ES-I3 (cell line): ENCODE data around the gene XAGE1B.
"Not testable (repeated sequence)": the region's sequence is repeated elsewhere in the genome, so short reads cannot be mapped to it uniquely, and the experiment has no call there.

Experiments
- H3K36me3 ChIP-seq: 2 replicates; pipeline ENCODE4 v1.6.1; 2013; ENCODE audit warnings: mild to moderate bottlenecking, low read length, control low read depth, moderate library complexity; ENCODE audit not compliant: insufficient read depth
- H3K4me1 ChIP-seq: 2 replicates; pipeline ENCODE4 v1.6.1; 2013; ENCODE audit warnings: mild to moderate bottlenecking, control low read depth, low read length; ENCODE audit not compliant: insufficient read depth
- H3K9ac ChIP-seq: 2 replicates; pipeline ENCODE4 v1.6.1; 2013; ENCODE audit warnings: low read depth, mild to moderate bottlenecking, low read length, moderate library complexity
- H3K9me3 ChIP-seq: 2 replicates; pipeline ENCODE4 v1.6.1; 2013; ENCODE audit warnings: mild to moderate bottlenecking, low read length, moderate library complexity; ENCODE audit not compliant: control insufficient read depth, insufficient read depth

The XAGE1B gene

DNA sequence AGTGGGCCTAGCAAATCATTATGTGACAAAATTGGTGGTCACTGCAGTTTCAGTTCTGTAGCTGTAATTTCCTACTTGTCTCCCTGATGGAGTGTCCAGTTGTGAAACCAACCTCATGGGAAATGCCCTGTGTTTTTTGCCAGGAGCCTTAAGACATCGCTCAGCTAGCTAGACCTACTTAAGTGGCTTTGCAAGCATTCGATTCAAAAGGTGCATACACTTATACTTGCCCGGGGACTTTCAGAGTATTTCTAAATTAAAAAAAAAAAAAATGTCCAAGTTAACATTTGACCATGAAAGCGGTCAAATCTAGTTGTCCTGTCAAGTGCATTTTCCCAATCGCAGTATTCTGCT is 20.5 kb downstream of the XAGE1B start:
- H3K9ac ChIP-seq, H3K36me3 ChIP-seq, H3K9me3 ChIP-seq: not testable (repeated sequence)

DNA sequence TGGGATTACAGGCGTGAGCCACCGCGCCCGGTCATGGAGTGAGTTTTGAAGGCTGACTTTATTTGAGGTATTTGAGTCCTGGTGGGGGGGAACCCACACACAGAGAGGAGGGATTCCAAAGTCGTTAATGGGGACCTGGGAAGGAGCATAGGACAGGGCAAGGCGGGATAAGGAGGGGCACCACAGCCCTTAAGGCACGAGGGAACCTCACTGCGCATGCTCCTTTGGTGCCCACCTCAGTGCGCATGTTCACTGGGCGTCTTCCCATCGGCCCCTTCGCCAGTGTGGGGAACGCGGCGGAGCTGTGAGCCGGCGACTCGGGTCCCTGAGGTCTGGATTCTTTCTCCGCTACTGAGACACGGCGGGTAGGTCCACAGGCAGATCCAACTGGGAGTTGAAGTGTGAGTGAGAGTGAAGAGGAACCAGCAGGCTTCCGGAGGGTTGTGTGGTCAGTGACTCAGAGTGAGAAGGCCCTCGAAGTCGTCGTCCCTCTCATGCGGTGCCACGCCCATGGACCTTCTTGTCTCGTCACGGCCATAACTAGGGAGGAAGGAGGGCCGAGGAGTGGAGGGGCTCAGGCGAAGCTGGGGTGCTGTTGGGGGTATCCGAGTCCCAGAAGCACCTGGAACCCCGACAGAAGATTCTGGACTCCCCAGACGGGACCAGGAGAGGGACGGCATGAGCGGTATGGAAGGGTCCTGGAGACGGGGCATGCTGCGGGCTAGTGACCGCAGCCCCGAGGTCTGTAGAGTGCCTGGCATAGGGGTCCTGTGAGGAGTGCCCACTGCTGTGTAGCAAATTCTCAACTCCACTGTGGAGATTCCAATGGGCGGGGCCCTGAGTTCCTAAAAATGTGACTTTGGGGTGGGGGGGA is 21.1 kb downstream of the XAGE1B start, which contains the start of gene XAGE1A:
TSS of gene XAGE1A (plus strand) at position 264 of the 874 bp plus-strand sequence. CDS start 1,554 bp downstream, outside the sequence.
- H3K9me3 ChIP-seq, H3K36me3 ChIP-seq, H3K9ac ChIP-seq, H3K4me1 ChIP-seq: not testable (repeated sequence)

More for the DNA sequence above, 20.5 kb downstream of the XAGE1B start:
- H3K4me1 ChIP-seq = not testable (repeated sequence)

DNA sequence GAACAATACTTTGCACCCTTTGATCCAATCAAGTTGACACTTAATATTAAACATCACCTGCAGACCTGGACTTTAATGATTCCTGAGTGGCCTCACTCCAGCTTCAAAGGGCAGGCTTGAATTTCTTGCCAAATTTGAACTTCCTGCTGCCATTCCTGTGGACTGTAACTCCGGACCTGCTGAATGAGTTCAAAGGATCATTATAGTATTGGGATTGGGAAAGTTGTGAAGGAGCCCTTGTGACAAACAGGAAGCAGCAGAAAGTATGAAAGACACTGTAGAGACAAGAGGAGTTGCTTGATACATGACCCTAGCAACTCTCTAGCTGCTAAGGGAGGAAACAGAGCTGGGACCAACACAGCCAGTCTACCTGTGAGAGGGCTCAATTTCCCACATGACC is 45.6 kb downstream of the XAGE1B start:
- H3K9me3 ChIP-seq, H3K4me1 ChIP-seq, H3K9ac ChIP-seq, H3K36me3 ChIP-seq: not testable (repeated sequence)
